H9 (cell line): ENCODE data around the gene MLH1. TPM values are rescaled to one million over a fixed set of nuclear protein-coding genes. Genes with fewer than 3 reads are reported as not detected.

Experiments used
- DNase-seq: peaks from one replicate; pipeline ENCODE4 v3.0.0-alpha.2; 2017
- H2AFZ ChIP-seq: one replicate; pipeline ENCODE4 v1.6.1; 2013; ENCODE audit warnings: mild to moderate bottlenecking, low read length, control low read depth, moderate library complexity
- H2AK5ac ChIP-seq: 2 replicates; pipeline ENCODE4 v1.6.1; 2013; ENCODE audit warnings: low read length, control low read depth, mixed read lengths; ENCODE audit not compliant: insufficient read length
- H2BK120ac ChIP-seq: one replicate; pipeline ENCODE4 v1.6.1; 2013; ENCODE audit warnings: low read depth, mild to moderate bottlenecking, low read length, control low read depth, inconsistent platforms; ENCODE audit not compliant: poor library complexity, severe bottlenecking
- H2BK12ac ChIP-seq: 2 replicates; pipeline ENCODE4 v1.6.1; 2013; ENCODE audit warnings: low read length, control low read depth, mixed read lengths, low read depth; ENCODE audit not compliant: insufficient read length
- H2BK15ac ChIP-seq: 2 replicates; pipeline ENCODE4 v1.6.1; 2013; ENCODE audit warnings: low read depth, low read length, control low read depth
- H2BK20ac ChIP-seq: one replicate; pipeline ENCODE4 v1.6.1; 2013; ENCODE audit warnings: low read depth, mild to moderate bottlenecking, low read length, control low read depth, inconsistent platforms; ENCODE audit not compliant: poor library complexity, severe bottlenecking
- H2BK5ac ChIP-seq: 2 replicates; pipeline ENCODE4 v1.6.1; 2013; ENCODE audit warnings: low read length, control low read depth, mixed read lengths; ENCODE audit not compliant: insufficient read length
- H3K14ac ChIP-seq: 2 replicates; pipeline ENCODE4 v1.6.1; 2013; ENCODE audit warnings: low read length, control low read depth; ENCODE audit not compliant: insufficient read depth
- H3K18ac ChIP-seq: 2 replicates; pipeline ENCODE4 v1.6.1; 2013; ENCODE audit warnings: low read depth, mild to moderate bottlenecking, mixed read lengths, low read length, control low read depth; ENCODE audit not compliant: insufficient read length
- H3K23ac ChIP-seq: 2 replicates; pipeline ENCODE4 v1.6.1; 2013; ENCODE audit warnings: low read length, control low read depth, mixed read lengths, low read depth; ENCODE audit not compliant: insufficient read length
- H3K23me2 ChIP-seq: 2 replicates; pipeline ENCODE4 v1.6.1; 2013; ENCODE audit warnings: low read depth, mild to moderate bottlenecking, mixed read lengths, low read length, control low read depth; ENCODE audit not compliant: insufficient read length, poor library complexity, severe bottlenecking
- H3K27ac ChIP-seq: 2 replicates; pipeline ENCODE4 v1.5.1; 2013; ENCODE audit warnings: low read length, control low read depth, mixed read lengths, low read depth; ENCODE audit not compliant: insufficient read length
- H3K27me3 ChIP-seq: 2 replicates; pipeline ENCODE4 v1.6.1; 2013; ENCODE audit warnings: low read length, control low read depth, inconsistent platforms; ENCODE audit not compliant: insufficient read depth
- H3K4ac ChIP-seq: 2 replicates; pipeline ENCODE4 v1.6.1; 2013; ENCODE audit warnings: low read depth, mild to moderate bottlenecking, control low read depth, inconsistent platforms, low read length, moderate library complexity
- H3K4me1 ChIP-seq: 2 replicates; pipeline ENCODE4 v1.6.1; 2013; ENCODE audit warnings: low read length, control low read depth, inconsistent platforms; ENCODE audit not compliant: insufficient read depth
- H3K4me2 ChIP-seq: 2 replicates; pipeline ENCODE4 v1.6.1; 2013; ENCODE audit warnings: low read length, control low read depth, mixed read lengths; ENCODE audit not compliant: insufficient read length, insufficient read depth
- H3K56ac ChIP-seq: 2 replicates; pipeline ENCODE4 v1.6.1; 2013; ENCODE audit warnings: low read depth, mild to moderate bottlenecking, mixed read lengths, low read length, control low read depth; ENCODE audit not compliant: insufficient read length
- H3K79me1 ChIP-seq: 2 replicates; pipeline ENCODE4 v1.6.1; 2013; ENCODE audit warnings: low read depth, mild to moderate bottlenecking, moderate library complexity, low read length, control low read depth, inconsistent platforms; ENCODE audit not compliant: insufficient read depth, poor library complexity, severe bottlenecking
- H3K79me2 ChIP-seq: 2 replicates; pipeline ENCODE4 v1.6.1; 2013; ENCODE audit warnings: low read length, control low read depth, inconsistent platforms; ENCODE audit not compliant: insufficient read depth
- H3K9ac ChIP-seq: 2 replicates; pipeline ENCODE4 v1.6.1; 2013; ENCODE audit warnings: low read length, control low read depth, mixed read lengths; ENCODE audit not compliant: insufficient read length; ENCODE audit errors: extremely low read depth
- H3K9me3 ChIP-seq: one replicate; pipeline ENCODE4 v1.6.1; 2013; ENCODE audit warnings: low read depth, low read length, inconsistent platforms; ENCODE audit not compliant: control insufficient read depth
- H3T11ph ChIP-seq: one replicate; pipeline ENCODE4 v1.6.1; 2013; ENCODE audit warnings: mild to moderate bottlenecking, low read length, control low read depth, inconsistent platforms
- H4K20me1 ChIP-seq: one replicate; pipeline ENCODE4 v1.6.1; 2013; ENCODE audit not compliant: control insufficient read depth, insufficient read length, insufficient read depth
- H4K5ac ChIP-seq: 2 replicates; pipeline ENCODE4 v1.6.1; 2013; ENCODE audit warnings: low read depth, mild to moderate bottlenecking, mixed read lengths, low read length, control low read depth; ENCODE audit not compliant: insufficient read length
- H4K8ac ChIP-seq: replicated peaks from 2 replicates; pipeline ENCODE4 v1.6.1; 2013; ENCODE audit warnings: low read length, control low read depth, mixed read lengths, low read depth; ENCODE audit not compliant: insufficient read length
- H4K91ac ChIP-seq: 2 replicates; pipeline ENCODE4 v1.6.1; 2013; ENCODE audit warnings: low read depth, mild to moderate bottlenecking, moderate library complexity, mixed read lengths, low read length, control low read depth; ENCODE audit not compliant: insufficient read length
- H3K27ac Mint-ChIP-seq, 3 experiments: 2 replicates in 2 of 3; 3 replicates in 1 of 3; pipeline ENCODE4 v1.8.0; 2020 to 2021; ENCODE audit warnings: mixed read lengths in 3 of 3, mild to moderate bottlenecking in 1 of 3, moderate library complexity in 1 of 3
- H3K27me3 Mint-ChIP-seq: 2 replicates; pipeline ENCODE4 v1.8.0; 2021; ENCODE audit warnings: low read depth, mild to moderate bottlenecking, moderate library complexity, mixed read lengths
- H3K36me3 Mint-ChIP-seq, 3 experiments: 2 replicates in 2 of 3; 3 replicates in 1 of 3; pipeline ENCODE4 v1.8.0; 2020 to 2021; ENCODE audit warnings: low read depth in 3 of 3, mixed read lengths in 3 of 3; ENCODE audit not compliant: insufficient read depth in 1 of 3
- H3K4me1 Mint-ChIP-seq, 2 experiments: 2 replicates each; pipeline ENCODE4 v1.8.0; 2020; ENCODE audit warnings: mixed read lengths in 2 of 2
- H3K4me3 Mint-ChIP-seq, 2 experiments: 2 replicates in 1 of 2; 3 replicates in 1 of 2; pipeline ENCODE4 v1.8.0; 2020 to 2021; ENCODE audit warnings: mild to moderate bottlenecking in 2 of 2, mixed read lengths in 2 of 2, moderate library complexity in 1 of 2
- H3K9me3 Mint-ChIP-seq, 2 experiments: 2 replicates in 1 of 2; 3 replicates in 1 of 2; pipeline ENCODE4 v1.8.0; 2020; ENCODE audit warnings: mild to moderate bottlenecking in 2 of 2, mixed read lengths in 2 of 2, moderate library complexity in 1 of 2
- CTCF ChIP-seq: fragments of 200-600 bp; sonication (generic); conservative IDR thresholded peaks from 3 replicates; pipeline ENCODE4 v1.8.0; 2021; ENCODE audit warnings: antibody characterized with exemption, mild to moderate bottlenecking
- WGBS: extraction: QIAGEN DNeasy Blood & Tissue Kit; methylation state at CpG from one replicate; pipeline ENCODE4 v1.1.7; 2013; ENCODE audit warnings: missing lambda C conversion rate, low lambda C conversion rate, mixed read lengths; ENCODE audit not compliant: insufficient read length; ENCODE audit errors: extremely low coverage; 5-methylcytosine and 5-hydroxymethylcytosine counted together
- total RNA-seq: library from RNA; stranded (reverse); gene quantifications from 2 replicates; pipeline ENCODE4 v1.2.1, GENCODE V29; 2021

Gene MLH1
- total RNA-seq, 1 experiment from 2014 or later: 45.1 TPM

GRCh38 chr3:37053337-37053736 is 60.0 kb downstream of the MLH1 start:
- Histone ChIP-seq H3K79me2 (no peaks in the 10 kb centered on the region), H4K8ac (no peak overlapping the region), H3K14ac (no peak overlapping the region), H3K23ac (no peak overlapping the region), H4K91ac (no peak overlapping the region), H3K27ac (no peak overlapping the region), H2BK15ac (no peak overlapping the region), H3K9ac (no peak overlapping the region), H3K23me2 (no peaks in the 10 kb centered on the region), H2BK20ac (no peak overlapping the region), H3K18ac (no peak overlapping the region), H2AK5ac (no peak overlapping the region), H4K5ac (no peak overlapping the region), H4K20me1 (no peaks in the 10 kb centered on the region), H3K4me1 (no peaks in the 10 kb centered on the region), H3K4ac (no peak overlapping the region), H3T11ph (no peak overlapping the region), H3K4me2 (no peak overlapping the region), H3K56ac (no peak overlapping the region), H2AFZ (no peak overlapping the region), H3K79me1 (no peaks in the 10 kb centered on the region), H3K9me3 (no peaks in the 10 kb centered on the region), H2BK120ac (no peak overlapping the region), H2BK12ac (no peak overlapping the region), H2BK5ac (no peak overlapping the region), H3K27me3 (no peaks in the 10 kb centered on the region)
- Mint-ChIP-seq H3K27me3 (no peaks in the 10 kb centered on the region), H3K36me3 (peaks cover 9 to 76% (median 46%) of the 10 kb centered on the region in 3 experiments; a peak in 6 of 7 replicates), H3K27ac (no peak overlapping the region), H3K4me1 (no peaks in the 10 kb centered on the region), H3K4me3 (no peak overlapping the region), H3K9me3 (no peaks in the 10 kb centered on the region)
- no peak for TF ChIP-seq CTCF
- WGBS: no CpG with 5 or more reads among the region's 6 CpGs
- DNase-seq: no peak
